HG02840 (cell line): ENCODE results near the gene SLC6A2.
"Not testable (repeated sequence)": the region's sequence is repeated elsewhere in the genome, so short reads cannot be mapped to it uniquely, and the experiment has no call there.

Experiments
- ATAC-seq: cut with Tn5 transposase; IDR thresholded peaks from one replicate; pipeline ENCODE4 v1.9.1; 2021; ENCODE audit warnings: mild to moderate bottlenecking, moderate library complexity, moderate number of reproducible peaks; ENCODE audit not compliant: unreplicated experiment, low FRiP score

SLC6A2 gene

DNA sequence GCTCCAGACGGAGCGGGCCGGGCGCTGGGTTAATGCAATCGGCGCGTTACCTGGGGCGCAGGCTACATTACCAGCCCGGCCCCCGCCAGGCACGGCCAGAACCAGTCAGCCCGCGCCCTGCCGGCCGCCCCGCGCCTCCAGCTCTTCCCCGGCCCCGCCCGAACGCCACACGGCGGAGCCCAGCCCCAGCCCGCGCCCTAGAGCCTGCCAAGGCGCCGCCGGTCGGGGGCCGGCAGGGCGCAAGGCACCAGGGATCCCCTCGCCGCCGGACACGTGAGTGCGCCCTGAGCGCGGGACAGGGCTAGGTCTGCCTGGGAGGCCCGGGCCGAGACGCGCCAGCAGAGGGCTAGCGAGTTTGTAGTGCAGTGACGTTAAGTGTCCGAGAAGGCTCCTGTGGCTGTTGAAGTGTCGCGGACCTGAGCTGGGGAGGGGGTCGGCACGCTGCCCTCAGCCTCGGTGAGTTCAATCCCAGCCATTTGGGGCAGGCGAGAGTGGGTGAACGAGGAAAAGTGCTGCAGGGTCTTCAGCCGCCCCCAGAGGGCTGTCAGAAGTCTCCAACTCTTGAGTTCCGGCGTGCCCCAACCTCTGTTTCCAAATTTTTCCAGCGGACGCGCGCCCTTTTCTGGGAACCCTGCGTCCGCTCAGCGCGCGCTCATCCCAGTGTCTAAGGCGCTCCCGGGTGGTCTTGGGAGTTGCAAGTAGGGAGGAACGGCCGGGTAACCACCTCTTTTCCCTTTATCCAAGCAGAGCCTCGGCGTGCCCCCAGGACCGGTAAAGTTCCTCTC, at the start of gene SLC6A2:
TSS of gene SLC6A2 (plus strand) at position 92 of the 785 bp plus-strand sequence. CDS start 707 bp downstream, outside the sequence.
- ATAC-seq: no peak

DNA sequence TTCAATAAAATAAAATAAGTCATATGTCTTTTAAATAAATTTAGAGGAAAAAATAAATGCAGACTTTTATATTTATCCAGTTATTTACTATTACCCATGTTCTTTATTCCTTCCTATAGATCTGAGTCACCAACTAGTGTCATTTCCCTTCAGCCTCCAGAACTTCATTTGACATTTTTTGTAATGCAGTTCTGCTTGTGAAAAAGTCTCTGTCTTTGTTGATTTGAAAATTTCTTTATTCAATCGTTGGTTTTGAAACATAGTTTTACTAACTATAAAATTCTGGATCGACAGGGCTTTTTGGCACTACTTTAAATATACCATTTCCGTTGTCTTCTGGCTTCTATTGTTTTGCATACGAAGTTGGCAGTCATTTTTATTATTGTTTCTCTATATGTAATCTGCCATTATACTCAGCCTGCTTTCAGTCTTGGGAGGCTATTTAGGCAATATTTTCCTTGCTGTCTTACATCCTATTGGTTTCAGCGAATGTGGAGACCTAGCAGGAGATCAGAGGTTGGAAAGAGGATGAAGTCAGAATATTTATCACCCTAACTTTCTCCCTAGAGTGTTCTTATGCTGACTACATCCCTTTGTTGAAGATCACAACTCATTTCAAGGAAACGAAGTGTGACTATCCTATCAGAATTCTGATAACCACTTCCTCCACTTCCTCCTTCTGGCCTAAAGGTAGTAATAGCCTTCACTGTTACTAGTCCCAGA, 42.0 kb upstream of the SLC6A2 start:
- no peak for ATAC-seq

- ATAC-seq: no peak
These were observed 40.7 kb upstream of the SLC6A2 start for GRCh38 chr16:55615071-55615470.

- ATAC-seq: not testable (repeated sequence)
These were observed 40.1 kb upstream of the SLC6A2 start for GRCh38 chr16:55615670-55616069.

GRCh38 chr16:55621771-55622170, 34.0 kb upstream of the SLC6A2 start:
- no peak for ATAC-seq

DNA sequence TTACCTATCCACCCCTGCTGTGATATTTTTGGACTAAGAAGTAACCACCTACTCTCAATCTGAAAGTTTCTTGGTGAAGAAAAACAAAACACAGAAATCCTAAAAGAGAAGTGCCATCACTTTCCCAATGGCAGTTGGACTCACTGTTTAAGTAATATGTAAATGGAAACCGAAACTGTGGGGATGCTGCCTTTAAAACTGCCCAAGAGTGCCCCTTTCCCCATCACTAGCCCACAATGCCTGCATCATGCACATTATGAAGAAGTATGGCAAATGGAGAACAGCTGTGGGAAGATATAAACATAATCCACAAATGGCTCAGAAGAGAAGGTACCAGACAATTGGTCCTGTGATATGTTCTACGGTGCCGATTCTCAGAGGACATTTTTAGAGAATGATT, 33.5 kb upstream of the SLC6A2 start:
- ATAC-seq: no peak

DNA sequence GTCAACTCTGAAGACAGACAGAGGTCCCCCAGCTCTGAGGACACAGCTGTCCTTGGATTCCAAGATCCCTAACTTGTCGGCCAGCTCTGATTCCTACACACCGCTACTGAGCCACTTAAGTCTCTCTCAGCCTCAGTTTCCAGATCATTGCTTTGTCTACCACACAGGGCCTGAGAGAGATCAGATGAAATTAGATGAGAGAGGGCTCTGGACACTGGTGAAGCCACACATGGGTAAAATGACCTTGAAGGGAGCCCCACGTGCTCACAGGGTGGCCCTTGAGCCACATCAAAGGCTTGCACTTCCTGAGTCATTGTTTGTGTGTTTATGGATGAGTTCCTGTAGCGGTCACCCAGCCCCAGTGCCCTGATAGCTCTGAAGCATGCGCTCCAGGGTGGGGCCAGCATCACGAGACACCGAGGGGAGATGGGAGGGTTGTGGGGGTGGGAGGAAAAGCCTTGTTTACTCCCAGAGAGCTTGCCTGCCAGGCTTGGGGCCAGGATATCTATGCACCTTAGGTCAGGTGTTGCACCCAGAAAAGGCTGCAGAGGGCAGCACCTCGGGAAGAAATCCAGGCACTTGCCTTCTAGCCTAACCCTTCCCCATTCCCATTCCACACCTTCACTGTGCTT, 32.7 kb upstream of the SLC6A2 start:
- ATAC-seq: no peak

DNA sequence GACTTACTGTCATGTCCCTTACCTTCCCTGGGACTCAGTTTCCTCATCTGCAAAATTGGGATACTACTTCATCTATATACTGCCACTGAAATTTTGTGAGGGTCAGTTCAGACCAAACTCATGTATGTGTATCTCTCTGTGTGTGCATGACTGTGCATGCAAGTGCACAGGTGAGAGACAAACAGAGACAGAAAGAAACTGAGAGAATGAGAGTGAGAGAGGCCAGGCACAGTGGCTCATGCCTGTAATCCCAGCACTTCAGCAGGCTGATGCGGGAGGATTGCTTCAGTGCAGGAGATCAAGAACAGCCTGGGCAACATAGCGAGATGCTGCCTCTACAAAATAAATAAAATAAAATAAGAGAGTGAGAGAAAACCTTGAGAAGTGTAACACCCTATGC, 32.1 kb upstream of the SLC6A2 start:
- no peak for ATAC-seq

- no peak for ATAC-seq
These were observed 31.1 kb upstream of the SLC6A2 start for GRCh38 chr16:55624696-55625095.

- no peak for ATAC-seq
These were observed 29.9 kb upstream of the SLC6A2 start for GRCh38 chr16:55625843-55626242.

DNA sequence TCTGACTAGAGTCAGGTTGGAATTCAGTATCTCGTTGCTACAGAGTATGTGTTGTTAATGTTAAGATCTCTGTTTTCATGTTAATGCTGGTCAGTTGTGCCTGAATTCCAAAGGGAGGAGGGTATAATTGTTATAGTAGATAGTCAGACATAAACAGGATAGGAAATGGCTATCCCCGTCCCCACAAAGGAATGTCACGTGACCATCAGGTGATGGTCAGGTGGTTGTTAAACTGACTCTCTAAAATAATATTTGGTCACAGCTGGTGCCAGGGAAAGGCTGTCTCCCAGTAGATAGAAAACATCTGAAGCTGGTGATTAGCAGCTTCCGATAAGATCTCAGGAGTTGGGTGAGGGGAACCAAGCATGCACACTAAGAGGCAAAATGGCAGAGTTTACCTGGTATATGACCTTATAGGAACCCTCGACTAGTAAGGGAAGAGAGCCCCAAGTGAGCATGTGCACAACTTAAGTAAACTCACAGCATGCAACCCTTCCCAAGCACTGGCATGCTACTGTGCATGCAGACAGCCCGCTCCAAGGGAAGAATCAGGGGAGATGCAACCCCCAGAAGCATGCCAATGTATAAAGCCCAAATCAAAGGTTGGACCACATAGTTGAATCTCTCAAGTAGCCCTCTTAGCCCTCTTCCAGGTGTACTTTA, 27.4 kb upstream of the SLC6A2 start:
- ATAC-seq: no peak

GRCh38 chr16:55630774-55631173, 25.0 kb upstream of the SLC6A2 start:
- no peak for ATAC-seq

DNA sequence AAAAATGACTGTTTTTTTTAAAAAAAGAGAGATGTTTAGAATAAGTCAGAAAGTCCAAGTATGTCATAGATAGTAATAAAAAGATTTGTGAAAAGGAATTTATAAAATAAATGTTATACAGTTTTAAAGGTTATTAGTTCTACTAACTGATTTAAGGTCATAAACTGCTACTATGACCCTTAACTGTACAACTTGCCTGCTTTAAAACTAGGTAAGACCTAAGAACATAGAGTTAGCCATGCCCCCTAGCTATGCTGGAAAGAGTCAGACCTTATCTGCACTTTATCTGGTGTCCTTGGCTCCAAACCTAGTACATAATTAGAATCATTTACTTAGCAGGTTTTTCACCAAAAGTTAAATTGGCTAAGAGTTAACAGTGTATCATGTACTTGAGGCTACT, 23.5 kb upstream of the SLC6A2 start:
- ATAC-seq: no peak

DNA sequence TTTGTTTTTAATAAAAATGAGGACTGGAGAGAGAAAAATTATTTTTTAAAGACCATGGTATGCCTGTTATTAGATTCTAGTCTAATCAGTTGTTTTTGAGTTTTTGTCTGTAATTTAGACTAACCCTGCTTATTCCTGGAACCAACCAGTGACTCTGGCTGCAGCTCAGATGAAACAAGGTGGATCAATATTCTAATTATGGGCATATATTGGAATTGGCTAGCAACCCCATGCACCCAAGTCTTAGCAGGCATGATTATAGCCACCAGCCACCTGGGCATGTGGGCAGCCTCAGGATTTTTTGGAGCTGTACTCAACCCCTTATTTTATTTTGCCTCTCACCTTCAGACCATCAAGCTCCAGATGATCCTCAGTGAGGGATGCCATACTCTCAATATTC, 21.6 kb upstream of the SLC6A2 start:
- no peak for ATAC-seq

GRCh38 chr16:55638256-55638655, 17.5 kb upstream of the SLC6A2 start:
- ATAC-seq: no peak

DNA sequence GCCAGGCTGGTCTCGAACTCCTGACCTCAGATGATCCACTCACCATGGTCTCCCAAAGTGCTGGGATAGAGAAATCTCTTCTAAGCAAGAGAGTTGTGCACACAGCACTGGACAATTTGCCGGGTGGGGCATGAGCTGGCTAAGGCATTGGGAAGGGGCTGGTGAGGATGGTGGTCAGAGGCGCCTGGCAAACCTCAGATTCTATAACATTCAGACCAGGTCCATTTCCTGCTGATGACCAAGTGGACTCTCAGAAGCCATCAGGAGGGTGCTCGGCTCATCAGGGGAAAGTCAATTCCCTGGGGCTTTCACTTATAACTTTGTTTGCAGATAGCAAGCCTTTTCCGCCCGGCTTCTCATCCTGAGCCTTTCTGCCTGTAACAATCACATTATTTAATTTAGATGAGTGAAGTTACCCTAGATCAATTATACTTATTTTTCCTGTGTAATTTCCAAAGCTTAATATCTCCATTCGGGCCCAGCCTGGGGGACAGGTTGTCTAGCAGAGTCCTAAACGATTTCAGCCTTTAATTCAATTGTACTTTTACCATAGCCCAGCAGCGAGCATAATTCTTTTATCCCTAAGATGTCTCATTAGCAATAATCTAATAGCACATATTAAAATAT, 15.0 kb upstream of the SLC6A2 start:
- no peak for ATAC-seq

GRCh38 chr16:55641430-55642056, 14.2 kb upstream of the SLC6A2 start:
- no peak for ATAC-seq

- ATAC-seq: no peak
These were observed 13.2 kb upstream of the SLC6A2 start for GRCh38 chr16:55642611-55643010.

DNA sequence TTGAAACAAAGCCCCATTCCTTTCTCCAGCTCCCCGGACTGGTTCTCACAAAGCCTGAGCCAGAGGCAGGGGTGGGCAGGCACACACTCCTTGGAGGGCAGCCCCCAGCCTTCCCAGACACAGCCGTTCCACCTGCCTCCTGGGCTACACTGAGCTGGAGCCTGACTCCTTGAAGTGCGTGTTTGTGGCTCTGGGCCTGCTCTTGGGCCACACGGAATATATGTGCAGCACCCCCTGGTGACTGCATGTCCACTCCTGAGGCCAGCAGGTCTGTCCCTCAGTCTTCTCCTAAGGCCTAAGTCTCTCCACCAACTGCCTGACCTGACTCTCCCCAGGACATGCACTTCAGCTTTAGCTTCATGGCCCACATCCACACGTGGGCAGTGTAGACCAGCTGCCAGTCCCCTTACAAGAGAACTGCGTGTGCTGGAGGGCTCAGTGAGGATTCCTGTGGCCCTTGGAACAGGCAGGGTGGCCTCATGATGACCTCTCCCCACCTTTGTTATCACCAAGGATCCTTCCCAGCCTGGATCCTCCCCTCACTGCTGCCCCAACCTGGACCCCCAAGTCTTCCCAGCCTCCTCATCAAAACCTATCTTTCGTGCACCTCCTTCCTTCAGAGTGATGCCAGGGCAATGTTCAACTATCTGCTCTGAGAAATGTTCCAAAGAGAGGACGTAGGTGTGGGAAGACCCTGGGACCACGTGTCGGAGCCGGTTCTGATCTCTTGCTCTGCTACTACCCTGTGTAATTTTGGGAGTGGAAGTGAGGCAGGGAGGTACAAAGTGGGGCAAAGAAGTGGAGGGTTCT, 12.4 kb upstream of the SLC6A2 start:
- ATAC-seq: no peak
